ENCODE data around the gene CNOT3.

The CNOT3 gene

GRCh38 chr19:54153731-54154326 is 16.3 kb downstream of the CNOT3 start:
- Histone ChIP-seq H3K36me3 (ENCODE audit: insufficient read depth, insufficient read length, low read length) (peaks cover 81% of the 10 kb centered on the region), H3K4me3 (ENCODE audit: insufficient read length, low read depth) (no peak overlapping the region), H3K27me3 (ENCODE audit: insufficient read depth, insufficient read length) (no peaks in the 10 kb centered on the region), H3K9ac (ENCODE audit: insufficient read length, low read depth) (no peak overlapping the region), H3K9me3 (ENCODE audit: insufficient read depth, low read length) (no peaks in the 10 kb centered on the region), H3K4me1 (ENCODE audit: insufficient read depth, insufficient read length) (peaks cover 2% of the 10 kb centered on the region)
- DNase-seq (ENCODE audit: low read depth, low spot score), result no peak
- no peak for TF ChIP-seq ZNF274 (IDR thresholded peaks at IDR 0.05; ENCODE audit: low read depth, low read length)
- TF ChIP-seq SUZ12 (IDR thresholded peaks at IDR 0.05; ENCODE audit: extremely low read depth, insufficient read depth, insufficient read length), result no peak
- TF ChIP-seq YY1 (IDR thresholded peaks at IDR 0.05; ENCODE audit: insufficient read depth, insufficient read length), result no peak

GRCh38 chr19:54154603-54155345 is 17.2 kb downstream of the CNOT3 start:
- no peak for DNase-seq (ENCODE audit: low read depth, low spot score)
- Histone ChIP-seq H3K27me3 (ENCODE audit: insufficient read depth, insufficient read length) (no peaks in the 10 kb centered on the region), H3K9me3 (ENCODE audit: insufficient read depth, low read length) (no peaks in the 10 kb centered on the region), H3K4me3 (ENCODE audit: insufficient read length, low read depth) (no peak overlapping the region), H3K36me3 (ENCODE audit: insufficient read depth, insufficient read length, low read length) (peaks cover 72% of the 10 kb centered on the region), H3K4me1 (ENCODE audit: insufficient read depth, insufficient read length) (peaks cover 2% of the 10 kb centered on the region), H3K9ac (ENCODE audit: insufficient read length, low read depth) (no peak overlapping the region)
- TF ChIP-seq SUZ12 (IDR thresholded peaks at IDR 0.05; ENCODE audit: extremely low read depth, insufficient read depth, insufficient read length) (no peak), ZNF274 (IDR thresholded peaks at IDR 0.05; ENCODE audit: low read depth, low read length) (no peak), YY1 (IDR thresholded peaks at IDR 0.05; ENCODE audit: insufficient read depth, insufficient read length) (no peak)

GRCh38 chr19:54155694-54156093 is 18.1 kb downstream of the CNOT3 start:
- Histone ChIP-seq H3K4me3 (ENCODE audit: insufficient read length, low read depth) (no peak overlapping the region), H3K36me3 (ENCODE audit: insufficient read depth, insufficient read length, low read length) (peaks cover 65% of the 10 kb centered on the region), H3K27me3 (ENCODE audit: insufficient read depth, insufficient read length) (no peaks in the 10 kb centered on the region), H3K9ac (ENCODE audit: insufficient read length, low read depth) (no peak overlapping the region), H3K4me1 (ENCODE audit: insufficient read depth, insufficient read length) (peaks cover 2% of the 10 kb centered on the region), H3K9me3 (ENCODE audit: insufficient read depth, low read length) (no peaks in the 10 kb centered on the region)
- no peak for DNase-seq (ENCODE audit: low read depth, low spot score)
- no peak for TF ChIP-seq ZNF274 (IDR thresholded peaks at IDR 0.05; ENCODE audit: low read depth, low read length)
- TF ChIP-seq SUZ12 (IDR thresholded peaks at IDR 0.05; ENCODE audit: extremely low read depth, insufficient read depth, insufficient read length), result no peak
- TF ChIP-seq YY1 (IDR thresholded peaks at IDR 0.05; ENCODE audit: insufficient read depth, insufficient read length), result no peak

GRCh38 chr19:54156490-54156889 is 18.9 kb downstream of the CNOT3 start:
- TF ChIP-seq YY1 (IDR thresholded peaks at IDR 0.05; ENCODE audit: insufficient read depth, insufficient read length), result no peak
- TF ChIP-seq SUZ12 (IDR thresholded peaks at IDR 0.05; ENCODE audit: extremely low read depth, insufficient read depth, insufficient read length), result no peak
- no peak for TF ChIP-seq ZNF274 (IDR thresholded peaks at IDR 0.05; ENCODE audit: low read depth, low read length)
- peaks cover 2% of the 10 kb centered on the region for H3K4me1 ChIP-seq (ENCODE audit: insufficient read depth, insufficient read length)
- H3K27me3 ChIP-seq (ENCODE audit: insufficient read depth, insufficient read length), result no peaks in the 10 kb centered on the region
- DNase-seq (ENCODE audit: low read depth, low spot score), result no peak
- no peak overlapping the region for H3K4me3 ChIP-seq (ENCODE audit: insufficient read length, low read depth)
- no peaks in the 10 kb centered on the region for H3K9me3 ChIP-seq (ENCODE audit: insufficient read depth, low read length)
- H3K9ac ChIP-seq (ENCODE audit: insufficient read length, low read depth), result no peak overlapping the region
- peaks cover 59% of the 10 kb centered on the region for H3K36me3 ChIP-seq (ENCODE audit: insufficient read depth, insufficient read length, low read length)

- H3K4me3 ChIP-seq (ENCODE audit: insufficient read length, low read depth), result no peak overlapping the region
- no peaks in the 10 kb centered on the region for H3K27me3 ChIP-seq (ENCODE audit: insufficient read depth, insufficient read length)
- H3K4me1 ChIP-seq (ENCODE audit: insufficient read depth, insufficient read length), result peaks cover 2% of the 10 kb centered on the region
- no peak for DNase-seq (ENCODE audit: low read depth, low spot score)
- no peaks in the 10 kb centered on the region for H3K9me3 ChIP-seq (ENCODE audit: insufficient read depth, low read length)
- H3K36me3 ChIP-seq (ENCODE audit: insufficient read depth, insufficient read length, low read length), result peaks cover 55% of the 10 kb centered on the region
- TF ChIP-seq YY1 (IDR thresholded peaks at IDR 0.05; ENCODE audit: insufficient read depth, insufficient read length), result no peak
- no peak for TF ChIP-seq SUZ12 (IDR thresholded peaks at IDR 0.05; ENCODE audit: extremely low read depth, insufficient read depth, insufficient read length)
- no peak for TF ChIP-seq ZNF274 (IDR thresholded peaks at IDR 0.05; ENCODE audit: low read depth, low read length)
- no peak overlapping the region for H3K9ac ChIP-seq (ENCODE audit: insufficient read length, low read depth)
These were observed 19.4 kb downstream of the CNOT3 start for GRCh38 chr19:54156953-54157352.

GRCh38 chr19:54158812-54159351 is 21.3 kb downstream of the CNOT3 start:
- Histone ChIP-seq H3K27me3 (ENCODE audit: insufficient read depth, insufficient read length) (no peaks in the 10 kb centered on the region), H3K4me3 (ENCODE audit: insufficient read length, low read depth) (peak overlapping the region; percentile 67), H3K4me1 (ENCODE audit: insufficient read depth, insufficient read length) (peaks cover 2% of the 10 kb centered on the region), H3K9me3 (ENCODE audit: insufficient read depth, low read length) (no peaks in the 10 kb centered on the region), H3K9ac (ENCODE audit: insufficient read length, low read depth) (peak overlapping the region; percentile 82), H3K36me3 (ENCODE audit: insufficient read depth, insufficient read length, low read length) (peaks cover 42% of the 10 kb centered on the region)
- no peak for TF ChIP-seq ZNF274 (IDR thresholded peaks at IDR 0.05; ENCODE audit: low read depth, low read length)
- TF ChIP-seq SUZ12 (IDR thresholded peaks at IDR 0.05; ENCODE audit: extremely low read depth, insufficient read depth, insufficient read length), result no peak
- no peak for TF ChIP-seq YY1 (IDR thresholded peaks at IDR 0.05; ENCODE audit: insufficient read depth, insufficient read length)
- DNase-seq (ENCODE audit: low read depth, low spot score), result no peak

Measured in NT2/D1 (cell line).